Measurements from ENCODE around the gene PTEN. TPM values are rescaled to one million over a fixed set of nuclear protein-coding genes. Genes with fewer than 3 reads are reported as not detected.

PTEN gene
- total and polyA plus RNA-seq, 2 donors (not counting 3 experiments of a cell fraction or from before 2014, with no cell fraction given): 8.0 to 76.9 TPM

DNA sequence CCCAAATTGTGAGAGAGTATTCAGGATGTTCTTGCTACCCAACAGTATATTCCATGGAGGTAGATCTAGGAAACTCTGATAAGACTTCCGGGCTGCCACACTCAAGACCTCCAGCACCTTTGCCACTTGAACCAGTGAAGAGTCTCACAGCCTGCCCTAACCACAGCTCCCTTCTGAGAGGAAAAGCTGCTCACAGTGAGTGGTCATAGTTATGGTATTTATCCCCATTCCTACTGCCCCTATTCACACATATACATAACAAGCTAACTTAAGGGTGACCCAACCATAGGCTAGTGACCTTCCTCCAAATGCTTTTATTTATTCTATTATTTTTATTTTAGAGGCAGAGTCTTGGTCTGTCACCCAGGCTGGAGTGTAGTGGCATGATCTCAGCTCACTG is 156.3 kb downstream of the PTEN start:
- no peak overlapping the region for H2AFZ ChIP-seq (ENCODE audit: low read depth, low read length)
- no peaks in the 10 kb centered on the region for H3K36me3 ChIP-seq (ENCODE audit: control insufficient read depth in 2 of 2, extremely low read depth in 1 of 2, insufficient read depth in 2 of 2, low read length in 2 of 2)
- no peak for DNase-seq (ENCODE audit: low read depth, low spot score)
- H3K4me1 ChIP-seq (ENCODE audit: control insufficient read depth, extremely low read depth, insufficient read depth, low read length): no peaks in the 10 kb centered on the region
- H3K79me2 ChIP-seq (ENCODE audit: control insufficient read depth, insufficient read depth, low read length): no peaks in the 10 kb centered on the region
- no peak overlapping the region for H3K4me3 ChIP-seq (replicated peaks in 1 of 3; ENCODE audit: insufficient read depth in 1 of 3, low read depth in 1 of 3, low read length in 3 of 3)
- CTCF ChIA-PET: no interaction called here
- no peak overlapping the region for H3K4me2 ChIP-seq (ENCODE audit: insufficient read depth, low read length)
- no peaks in the 10 kb centered on the region for H3K9me1 ChIP-seq (replicated peaks; ENCODE audit: control insufficient read depth, extremely low read depth, insufficient read depth, low read length)
- H3K9ac ChIP-seq (replicated peaks; ENCODE audit: extremely low read depth, insufficient read depth, low read length): no peak overlapping the region
- no peaks in the 10 kb centered on the region for H3K27me3 ChIP-seq (ENCODE audit: control insufficient read depth in 2 of 2, insufficient read depth in 2 of 2, low read length in 2 of 2)
- no peak overlapping the region for H3K27ac ChIP-seq (ENCODE audit: insufficient read depth, low read depth, low read length)
- TF ChIP-seq, protein P1, sequence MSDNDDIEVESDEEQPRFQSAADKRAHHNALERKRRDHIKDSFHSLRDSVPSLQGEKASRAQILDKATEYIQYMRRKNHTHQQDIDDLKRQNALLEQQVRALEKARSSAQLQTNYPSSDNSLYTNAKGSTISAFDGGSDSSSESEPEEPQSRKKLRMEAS (IDR thresholded peaks at IDR 0.05; ENCODE audit: insufficient read depth, insufficient read length): no peak
- TF ChIP-seq FOS (IDR thresholded peaks at IDR 0.05; ENCODE audit: borderline replicate concordance, insufficient read depth, low read length) (no peak), POLR2A (IDR thresholded peaks at IDR 0.05; ENCODE audit: low read depth, low read length) (no peak), GATA2 (IDR thresholded peaks at IDR 0.05; ENCODE audit: insufficient read depth, insufficient read length, low read depth, low read length) (no peak), EZH2 (IDR thresholded peaks at IDR 0.05; ENCODE audit: borderline replicate concordance, low read depth, low read length, severe bottlenecking) (no peak), MYC (IDR thresholded peaks at IDR 0.05; ENCODE audit: low read depth, low read length) (no peak), POLR2AphosphoS5 (IDR thresholded peaks at IDR 0.05; ENCODE audit: insufficient read depth, low read depth, low read length) (no peak), JUN (IDR thresholded peaks at IDR 0.05; ENCODE audit: borderline replicate concordance, insufficient read depth, insufficient read length, low read depth) (no peak)
- TF ChIP-seq, protein P2, sequence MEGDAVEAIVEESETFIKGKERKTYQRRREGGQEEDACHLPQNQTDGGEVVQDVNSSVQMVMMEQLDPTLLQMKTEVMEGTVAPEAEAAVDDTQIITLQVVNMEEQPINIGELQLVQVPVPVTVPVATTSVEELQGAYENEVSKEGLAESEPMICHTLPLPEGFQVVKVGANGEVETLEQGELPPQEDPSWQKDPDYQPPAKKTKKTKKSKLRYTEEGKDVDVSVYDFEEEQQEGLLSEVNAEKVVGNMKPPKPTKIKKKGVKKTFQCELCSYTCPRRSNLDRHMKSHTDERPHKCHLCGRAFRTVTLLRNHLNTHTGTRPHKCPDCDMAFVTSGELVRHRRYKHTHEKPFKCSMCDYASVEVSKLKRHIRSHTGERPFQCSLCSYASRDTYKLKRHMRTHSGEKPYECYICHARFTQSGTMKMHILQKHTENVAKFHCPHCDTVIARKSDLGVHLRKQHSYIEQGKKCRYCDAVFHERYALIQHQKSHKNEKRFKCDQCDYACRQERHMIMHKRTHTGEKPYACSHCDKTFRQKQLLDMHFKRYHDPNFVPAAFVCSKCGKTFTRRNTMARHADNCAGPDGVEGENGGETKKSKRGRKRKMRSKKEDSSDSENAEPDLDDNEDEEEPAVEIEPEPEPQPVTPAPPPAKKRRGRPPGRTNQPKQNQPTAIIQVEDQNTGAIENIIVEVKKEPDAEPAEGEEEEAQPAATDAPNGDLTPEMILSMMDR (IDR thresholded peaks at IDR 0.05; ENCODE audit: extremely low read depth in 1 of 2, insufficient read depth in 1 of 2, low read depth in 1 of 2, low read length in 2 of 2): no peak
- intact Hi-C loops (cut with micrococcal nuclease): no loop called here
- FAIRE-seq: no peak
- dilution Hi-C loops (cut with MboI; ENCODE audit: extremely low pct_ligation_motif_present, low sequenced_read_pairs): no loop called here
- no TSS peak for BruUV-seq (replicated peaks)
- no peaks in the 10 kb centered on the region for H4K20me1 ChIP-seq (replicated peaks; ENCODE audit: control insufficient read depth, extremely low read depth, insufficient read depth, low read length)
- H3K9me3 ChIP-seq (replicated peaks; ENCODE audit: control insufficient read depth, insufficient read depth, low read length): no peaks in the 10 kb centered on the region
- POLR2A ChIA-PET: no interaction called here

Small RNA genes within 50 kb of the gene (small RNA-seq; reads per million reads assigned to genes)
- not detected for gene RF00284 (ENCODE audit: insufficient read depth, insufficient read length, low read depth, low replicate concordance)
- not detected for gene RN7SL78P (ENCODE audit: insufficient read depth, insufficient read length, low read depth, low replicate concordance)

Other genes with a start within 250 kb of the PTEN start
- gene PAPSS2, start 203.7 kb upstream of the PTEN start, total RNA-seq: 82.6 and 93.2 TPM in 2 replicates
- 20.2 and 27.9 TPM in 2 replicates for gene PAPSS2, start 203.7 kb upstream of the PTEN start, polyA plus RNA-seq
- 23.6 and 25.8 TPM in 2 replicates for gene ATAD1, start 45.4 kb upstream of the PTEN start, total RNA-seq
- 4.6 and 5.2 TPM in 2 replicates for gene ATAD1, start 45.4 kb upstream of the PTEN start, polyA plus RNA-seq
- gene KLLN, start 92 bp upstream of the PTEN start, total RNA-seq: 0.21 and 0.31 TPM in 2 replicates
- gene KLLN, start 92 bp upstream of the PTEN start, polyA plus RNA-seq: 0.14 and 0.18 TPM in 2 replicates